ENCODE results near the gene ETV5. TPM values are rescaled to one million over a fixed set of nuclear protein-coding genes. Genes with fewer than 3 reads are reported as not detected.

ETV5 gene
- total and polyA plus RNA-seq, 2 donors (not counting 3 experiments of a cell fraction or from before 2014, with no cell fraction given) = 8.8 to 40.9 TPM

DNA sequence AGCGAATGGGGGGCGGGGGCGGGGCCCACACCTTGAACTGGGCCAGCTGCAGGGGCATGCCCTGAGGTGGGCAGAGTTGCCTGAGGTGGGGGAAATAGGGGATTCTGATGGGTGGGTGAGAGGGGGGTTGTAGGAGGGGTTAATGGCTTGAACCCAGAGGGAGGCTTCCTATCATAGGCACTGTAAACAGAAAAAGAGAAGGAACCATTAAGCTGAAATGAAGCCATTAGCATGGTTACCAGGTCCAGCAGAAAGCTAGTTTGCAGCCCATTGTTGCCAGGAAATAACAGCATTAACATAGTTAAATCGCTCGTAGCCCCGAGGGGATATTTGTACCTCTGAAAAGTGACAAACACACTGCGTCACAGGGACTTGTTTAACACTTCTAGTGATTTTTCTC, 29.0 kb downstream of the ETV5 start:
- BruUV-seq (replicated peaks) = no TSS peak
- Histone ChIP-seq H2AFZ (ENCODE audit: low read depth, low read length) (no peak overlapping the region), H3K9ac (replicated peaks; ENCODE audit: extremely low read depth, insufficient read depth, low read length) (no peak overlapping the region), H3K9me3 (replicated peaks; ENCODE audit: control insufficient read depth, insufficient read depth, low read length) (no peaks in the 10 kb centered on the region), H3K4me3 (replicated peaks in 1 of 3; ENCODE audit: insufficient read depth in 1 of 3, low read depth in 1 of 3, low read length in 3 of 3) (no peak overlapping the region), H3K36me3 (ENCODE audit: control insufficient read depth in 2 of 2, extremely low read depth in 1 of 2, insufficient read depth in 2 of 2, low read length in 2 of 2) (peaks cover 2 to 6% of the 10 kb centered on the region in 2 experiments), H3K27ac (ENCODE audit: insufficient read depth, low read depth, low read length) (no peak overlapping the region), H3K4me1 (ENCODE audit: control insufficient read depth, extremely low read depth, insufficient read depth, low read length) (no peaks in the 10 kb centered on the region), H3K27me3 (ENCODE audit: control insufficient read depth in 2 of 2, insufficient read depth in 2 of 2, low read length in 2 of 2) (no peaks in the 10 kb centered on the region), H3K9me1 (replicated peaks; ENCODE audit: control insufficient read depth, extremely low read depth, insufficient read depth, low read length) (no peaks in the 10 kb centered on the region), H3K79me2 (ENCODE audit: control insufficient read depth, insufficient read depth, low read length) (peaks cover 2% of the 10 kb centered on the region), H4K20me1 (replicated peaks; ENCODE audit: control insufficient read depth, extremely low read depth, insufficient read depth, low read length) (no peaks in the 10 kb centered on the region), H3K4me2 (ENCODE audit: insufficient read depth, low read length) (no peak overlapping the region)
- dilution Hi-C loops (cut with MboI; ENCODE audit: extremely low pct_ligation_motif_present, low sequenced_read_pairs) = no loop called here
- ChIA-PET CTCF (interaction anchor here (1.1 kb wide), 1 partner anchor 136 kb away, joined by 4 read pairs; no protein-coding TSS in a partner anchor), POLR2A (no interaction called here)
- intact Hi-C loops (cut with micrococcal nuclease) = no loop called here
- FAIRE-seq (peak; percentile 64), DNase-seq (ENCODE audit: low read depth, low spot score) (no peak)
- TF ChIP-seq JUN (IDR thresholded peaks at IDR 0.05; ENCODE audit: borderline replicate concordance, insufficient read depth, insufficient read length, low read depth) (no peak), FOS (IDR thresholded peaks at IDR 0.05; ENCODE audit: borderline replicate concordance, insufficient read depth, low read length) (no peak), EZH2 (IDR thresholded peaks at IDR 0.05; ENCODE audit: borderline replicate concordance, low read depth, low read length, severe bottlenecking) (no peak), MYC (IDR thresholded peaks at IDR 0.05; ENCODE audit: low read depth, low read length) (no peak), POLR2AphosphoS5 (IDR thresholded peaks at IDR 0.05; ENCODE audit: insufficient read depth, low read depth, low read length) (no peak), POLR2A (IDR thresholded peaks at IDR 0.05; ENCODE audit: low read depth, low read length) (no peak), GATA2 (IDR thresholded peaks at IDR 0.05; ENCODE audit: insufficient read depth, insufficient read length, low read depth, low read length) (no peak)
- TF ChIP-seq, protein P1, sequence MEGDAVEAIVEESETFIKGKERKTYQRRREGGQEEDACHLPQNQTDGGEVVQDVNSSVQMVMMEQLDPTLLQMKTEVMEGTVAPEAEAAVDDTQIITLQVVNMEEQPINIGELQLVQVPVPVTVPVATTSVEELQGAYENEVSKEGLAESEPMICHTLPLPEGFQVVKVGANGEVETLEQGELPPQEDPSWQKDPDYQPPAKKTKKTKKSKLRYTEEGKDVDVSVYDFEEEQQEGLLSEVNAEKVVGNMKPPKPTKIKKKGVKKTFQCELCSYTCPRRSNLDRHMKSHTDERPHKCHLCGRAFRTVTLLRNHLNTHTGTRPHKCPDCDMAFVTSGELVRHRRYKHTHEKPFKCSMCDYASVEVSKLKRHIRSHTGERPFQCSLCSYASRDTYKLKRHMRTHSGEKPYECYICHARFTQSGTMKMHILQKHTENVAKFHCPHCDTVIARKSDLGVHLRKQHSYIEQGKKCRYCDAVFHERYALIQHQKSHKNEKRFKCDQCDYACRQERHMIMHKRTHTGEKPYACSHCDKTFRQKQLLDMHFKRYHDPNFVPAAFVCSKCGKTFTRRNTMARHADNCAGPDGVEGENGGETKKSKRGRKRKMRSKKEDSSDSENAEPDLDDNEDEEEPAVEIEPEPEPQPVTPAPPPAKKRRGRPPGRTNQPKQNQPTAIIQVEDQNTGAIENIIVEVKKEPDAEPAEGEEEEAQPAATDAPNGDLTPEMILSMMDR (IDR thresholded peaks at IDR 0.05; ENCODE audit: extremely low read depth in 1 of 2, insufficient read depth in 1 of 2, low read depth in 1 of 2, low read length in 2 of 2) = no peak
- TF ChIP-seq, protein P2, sequence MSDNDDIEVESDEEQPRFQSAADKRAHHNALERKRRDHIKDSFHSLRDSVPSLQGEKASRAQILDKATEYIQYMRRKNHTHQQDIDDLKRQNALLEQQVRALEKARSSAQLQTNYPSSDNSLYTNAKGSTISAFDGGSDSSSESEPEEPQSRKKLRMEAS (IDR thresholded peaks at IDR 0.05; ENCODE audit: insufficient read depth, insufficient read length) = no peak
